Endometrial microvascular endothelial cells (primary cell): ENCODE results near the gene PCNX2. TPM values are rescaled to one million over a fixed set of nuclear protein-coding genes. Genes with fewer than 3 reads are reported as not detected.

ENCODE experiments used
- in situ Hi-C: cut with HindIII; loops from 2 replicates; pipeline ENCODE4 v1.10.0; 2017; ENCODE audit warnings: low sequenced_read_pairs, low pct_unique_long_range_greater_than_20kb; ENCODE audit errors: inconsistent ontology term
- total RNA-seq: library from RNA; depleted of rRNA; stranded (reverse); fragments of >200 nt; gene quantifications from one replicate; pipeline ENCODE4 v1.2.3, GENCODE V29; 2015; ENCODE audit errors: inconsistent ontology term

PCNX2 gene
- total RNA-seq, 1 donor from 2014 or later = 16.4 TPM

- in situ Hi-C loops = no loop called here
These were observed 30.8 kb upstream of the PCNX2 start for GRCh38 chr1:233326319-233326718.

DNA sequence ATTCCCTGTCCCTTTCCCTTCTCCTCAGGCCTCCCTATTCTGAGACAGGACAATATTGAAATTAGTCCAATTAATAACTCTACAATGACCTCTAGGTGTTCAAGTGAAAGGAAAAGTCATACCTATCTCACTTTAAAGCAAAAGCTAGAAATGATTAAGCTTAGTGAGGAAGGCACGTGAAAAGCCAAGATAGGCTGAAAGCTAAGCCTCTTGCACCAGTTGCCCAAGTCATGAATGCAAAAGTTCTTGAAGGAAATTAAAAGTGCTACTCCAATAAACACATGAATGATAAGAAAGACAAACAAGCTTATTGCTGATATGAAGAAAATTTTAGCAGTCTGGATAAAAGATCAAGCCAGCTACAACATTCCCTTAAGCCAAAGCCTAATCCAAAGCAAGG is 28.2 kb upstream of the PCNX2 start:
- in situ Hi-C loops = no loop called here

DNA sequence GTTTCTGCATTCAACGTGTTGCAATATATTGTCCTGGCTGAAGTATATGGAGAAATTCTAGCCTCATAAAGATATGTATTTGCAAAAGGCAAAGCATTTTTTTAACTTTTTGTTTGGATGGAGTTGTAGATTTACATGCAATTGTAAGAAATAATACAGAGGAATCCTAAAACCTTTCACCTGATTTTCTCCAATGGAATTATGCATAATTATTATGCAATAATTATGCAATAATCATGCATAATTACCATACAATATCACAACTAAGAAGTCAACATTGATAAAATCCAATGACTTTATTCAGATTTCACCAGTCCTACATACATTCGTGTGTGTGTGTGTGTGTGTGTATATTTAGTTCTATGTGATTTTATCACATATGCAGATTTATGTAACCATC is 24.5 kb upstream of the PCNX2 start:
- in situ Hi-C loops = no loop called here

- in situ Hi-C loops = no loop called here
These were observed 23.7 kb upstream of the PCNX2 start for GRCh38 chr1:233319272-233319671.

DNA sequence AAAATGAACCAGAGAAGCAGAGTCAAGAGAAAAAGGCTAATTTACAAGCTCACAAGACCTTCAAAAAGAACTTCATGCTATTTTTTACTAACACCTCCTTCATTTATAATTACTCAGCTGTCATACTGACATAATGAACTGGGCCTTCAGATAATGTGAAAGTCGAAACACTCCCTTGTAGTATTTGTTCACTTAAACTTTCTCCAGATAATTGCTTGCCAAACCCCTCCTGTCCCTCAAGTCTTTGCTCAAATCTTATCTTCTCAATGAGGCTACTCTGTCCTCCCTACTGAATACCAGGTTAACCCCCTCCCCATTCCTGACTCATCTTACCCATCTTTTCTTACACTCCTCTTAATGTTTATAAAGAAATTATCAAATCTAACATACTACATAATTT is 20.9 kb upstream of the PCNX2 start:
- in situ Hi-C loops = no loop called here

- in situ Hi-C loops = no loop called here
These were observed 20.3 kb upstream of the PCNX2 start for GRCh38 chr1:233315718-233316301.

DNA sequence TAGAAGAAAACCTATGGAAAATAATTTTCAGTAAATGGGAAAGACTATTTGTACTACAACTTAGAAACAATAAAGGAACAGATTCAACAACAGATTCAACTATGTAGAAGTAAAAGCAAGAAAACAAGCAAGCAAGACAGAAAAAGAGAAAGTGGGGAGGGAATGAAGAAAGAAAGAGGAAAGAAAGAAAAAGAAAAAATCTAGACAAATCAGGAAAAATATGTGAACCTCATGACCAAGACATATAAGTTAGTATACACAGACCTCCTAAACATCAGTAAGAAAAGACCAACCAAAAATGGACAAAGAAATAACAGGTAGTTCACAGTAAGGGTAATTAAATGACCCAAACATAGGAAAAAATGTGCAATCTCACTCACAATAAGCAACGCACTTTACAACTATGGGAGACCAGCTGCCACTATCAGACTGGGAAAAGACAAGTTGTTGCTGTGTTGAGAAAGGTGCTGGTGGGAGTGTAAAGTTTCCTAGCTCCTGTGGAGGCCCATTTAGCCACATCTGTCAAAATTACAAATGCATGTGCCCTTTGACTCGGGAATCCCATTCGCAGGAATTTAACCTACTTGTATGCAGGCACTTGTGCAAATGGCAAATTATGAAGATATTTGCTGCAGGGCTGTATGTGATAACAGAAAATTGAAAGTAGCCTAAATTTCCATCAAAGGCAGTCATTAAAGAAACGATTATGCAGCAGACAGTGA is 18.1 kb upstream of the PCNX2 start:
- in situ Hi-C loops = no loop called here

DNA sequence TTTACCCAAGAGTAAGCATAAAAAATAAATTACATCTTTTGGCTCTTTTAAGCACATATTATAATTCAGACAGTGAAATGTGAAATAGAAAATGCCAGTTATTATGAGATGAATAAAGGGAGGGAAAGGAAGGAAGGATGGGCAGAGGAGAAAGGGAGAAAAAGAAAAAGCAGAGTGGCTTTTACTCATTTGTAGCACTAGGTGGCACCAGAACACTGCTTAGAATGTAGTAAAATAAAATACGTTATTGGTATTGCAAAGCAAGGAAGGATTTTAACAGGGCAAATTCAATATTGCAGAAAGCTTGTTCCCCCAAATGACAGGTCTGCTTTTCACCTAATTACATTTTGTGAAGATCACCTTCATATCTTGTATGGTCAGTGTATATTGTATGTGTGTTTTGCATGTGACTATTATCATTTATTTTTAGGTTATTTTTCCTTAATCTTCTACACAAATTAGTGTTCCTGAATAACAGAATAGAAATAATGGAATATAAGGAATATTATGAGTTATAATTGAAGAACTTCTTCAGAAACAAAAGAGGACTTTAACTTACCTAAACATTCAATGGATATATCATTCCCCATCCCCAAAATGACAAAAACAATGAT is 9.1 kb upstream of the PCNX2 start:
- in situ Hi-C loops = no loop called here

DNA sequence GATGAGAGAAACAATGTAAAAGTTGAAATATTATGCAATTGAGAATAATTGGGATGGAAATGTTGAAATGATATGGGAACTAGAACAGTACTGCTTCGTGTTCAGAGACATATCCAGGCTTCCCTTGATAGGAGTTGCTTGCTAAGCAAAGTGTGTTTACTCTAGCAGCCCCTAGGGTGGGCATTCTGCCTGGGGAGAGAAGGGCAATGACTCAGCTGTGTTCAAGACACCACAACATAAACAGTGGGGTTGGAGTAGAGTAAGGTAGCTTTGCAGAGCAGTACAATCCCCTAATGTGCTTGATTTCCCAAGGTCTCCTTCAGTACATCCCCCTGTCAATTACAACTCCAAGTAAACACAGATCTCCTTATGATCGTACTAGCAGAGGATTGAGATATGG is 4.8 kb upstream of the PCNX2 start:
- in situ Hi-C loops = no loop called here

GRCh38 chr1:233299450-233299849 is 3.9 kb upstream of the PCNX2 start:
- in situ Hi-C loops = no loop called here

GRCh38 chr1:233295975-233296322 is 424 bp upstream of the PCNX2 start:
- in situ Hi-C loops = no loop called here

GRCh38 chr1:233294913-233295236 is 650 bp downstream of the PCNX2 start:
- in situ Hi-C loops = no loop called here

- in situ Hi-C loops = no loop called here
These were observed 1.7 kb downstream of the PCNX2 start for GRCh38 chr1:233293556-233294446.

- in situ Hi-C loops = no loop called here
These were observed 5.0 kb downstream of the PCNX2 start for GRCh38 chr1:233290396-233291034.

DNA sequence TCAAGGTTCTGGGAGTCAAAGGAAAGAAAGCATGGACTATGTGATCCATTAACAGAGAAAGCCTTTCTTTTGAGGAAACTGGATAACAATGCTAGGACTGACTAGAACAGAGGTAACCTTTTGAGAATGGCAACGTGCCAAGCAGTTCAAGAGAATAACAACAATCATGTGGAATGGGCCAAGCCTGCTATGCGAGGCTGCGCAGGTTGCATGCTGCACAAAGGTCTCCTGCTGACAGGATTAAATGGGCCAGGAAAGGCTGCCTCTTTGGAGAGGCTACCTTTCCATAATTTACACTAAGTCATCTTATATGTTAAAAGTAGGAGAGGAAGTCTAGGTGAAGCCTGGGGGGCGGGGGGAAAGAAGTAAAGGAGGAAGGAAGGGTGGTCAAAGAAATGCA is 5.8 kb downstream of the PCNX2 start:
- in situ Hi-C loops = no loop called here

DNA sequence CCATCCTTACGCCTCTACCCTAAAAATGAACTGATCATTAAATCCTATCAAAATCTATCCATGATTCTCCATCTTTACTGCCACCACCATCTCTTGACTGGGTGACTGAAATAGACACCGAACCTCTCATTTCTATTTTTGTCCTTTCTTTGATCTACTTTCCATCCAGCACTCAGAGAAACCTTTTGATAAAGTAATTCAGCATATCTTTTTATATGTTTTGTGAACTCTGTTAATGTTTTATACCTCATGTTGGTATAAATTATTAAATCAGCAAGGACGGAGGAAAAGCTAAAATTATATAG is 13.0 kb downstream of the PCNX2 start:
- in situ Hi-C loops = no loop called here

DNA sequence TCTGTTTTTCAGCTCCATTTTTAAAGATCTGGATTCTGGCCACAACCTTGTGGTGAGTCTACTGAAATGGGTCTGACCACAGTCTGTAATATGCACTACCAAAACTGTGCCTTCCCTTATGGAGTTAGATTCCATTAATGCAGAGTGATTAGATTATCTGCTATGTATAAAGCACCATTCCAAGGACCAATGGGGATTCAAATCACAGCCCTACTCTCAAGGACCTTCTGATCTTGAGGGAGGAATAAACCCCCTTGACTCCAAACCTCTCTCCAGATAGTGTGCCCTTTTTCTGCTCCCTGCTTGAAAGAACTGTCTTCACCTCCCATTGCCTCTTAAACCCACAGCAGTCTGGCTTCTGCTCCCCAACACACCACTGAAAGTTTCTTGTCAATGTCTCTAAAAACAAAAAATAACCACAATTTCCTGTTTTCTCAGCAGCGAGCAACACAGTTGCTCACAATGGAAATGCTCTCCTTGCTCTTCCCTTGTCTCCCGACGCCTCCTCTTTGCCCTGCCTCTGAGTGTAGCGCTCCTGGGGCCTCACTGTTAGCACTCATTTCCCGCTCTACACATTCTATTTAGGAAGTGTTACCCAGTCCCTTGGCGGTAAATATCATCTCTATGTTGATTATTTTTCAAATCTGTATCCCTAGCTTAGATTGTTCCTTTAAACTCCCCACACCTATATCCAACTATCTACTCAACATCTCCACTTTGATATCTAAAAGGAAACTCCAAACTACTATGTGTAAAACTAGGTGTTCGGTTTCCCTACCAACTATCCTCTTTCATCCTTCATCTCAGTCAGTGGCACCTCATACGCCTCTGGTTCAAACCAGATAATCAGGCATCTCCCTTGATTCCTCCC is 13.6 kb downstream of the PCNX2 start:
- in situ Hi-C loops = no loop called here

- in situ Hi-C loops = no loop called here
These were observed 15.6 kb downstream of the PCNX2 start for GRCh38 chr1:233279971-233280370.

DNA sequence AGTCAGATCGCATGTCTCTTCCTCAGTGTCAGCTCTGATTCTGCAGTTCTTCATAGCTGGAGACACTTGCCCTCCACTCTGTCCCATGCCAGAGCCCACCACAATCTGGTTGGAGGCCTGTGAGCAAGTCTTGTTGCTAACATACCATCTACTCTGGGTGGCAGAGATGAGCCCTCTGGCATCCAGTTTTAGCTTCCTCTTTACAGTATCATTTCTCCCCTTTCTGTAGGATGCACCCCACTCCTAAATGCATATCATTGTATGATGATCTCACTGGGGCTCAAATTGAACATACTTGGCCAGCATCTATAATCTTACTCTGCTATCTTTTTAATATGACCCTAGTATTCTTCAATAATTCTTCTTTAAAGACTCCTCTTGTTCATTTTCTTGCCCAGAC is 16.9 kb downstream of the PCNX2 start:
- in situ Hi-C loops = no loop called here
